RCC 7860 (cell line): ENCODE data around the gene LRRN2.
"Not testable (repeated sequence)": the region's sequence is repeated elsewhere in the genome, so short reads cannot be mapped to it uniquely, and the experiment has no call there.

Experiments
- DNase-seq: peaks from one replicate; pipeline ENCODE4 v3.0.0-alpha.2; 2015; ENCODE audit warnings: low spot score
- FAIRE-seq: peaks from 2 replicates; lab custom pipeline; 2012; peaks lifted over from hg19 to GRCh38; lab: Jason Lieb, UNC

Gene LRRN2

GRCh38 chr1:204577794-204578478, 107.6 kb downstream of the LRRN2 start:
- DNase-seq = no peak
- no peak for FAIRE-seq

- FAIRE-seq (no peak), DNase-seq (no peak)
These were observed 109.1 kb downstream of the LRRN2 start for GRCh38 chr1:204576422-204576821.

GRCh38 chr1:204575221-204576190, 110.0 kb downstream of the LRRN2 start:
- FAIRE-seq (no peak), DNase-seq (no peak)

- no peak for FAIRE-seq
- DNase-seq = no peak
These were observed 110.7 kb downstream of the LRRN2 start for GRCh38 chr1:204574865-204575163.

- DNase-seq (no peak), FAIRE-seq (no peak)
These were observed 111.3 kb downstream of the LRRN2 start for GRCh38 chr1:204574016-204574864.

- FAIRE-seq = no peak
These were observed 112.3 kb downstream of the LRRN2 start for GRCh38 chr1:204572923-204573922.

GRCh38 chr1:204571631-204572030, 113.9 kb downstream of the LRRN2 start:
- no peak for DNase-seq

More at GRCh38 chr1:204572923-204573922, 112.3 kb downstream of the LRRN2 start:
- peak; percentile 71 for DNase-seq

GRCh38 chr1:204571128-204571527, 114.4 kb downstream of the LRRN2 start:
- no peak for DNase-seq
- FAIRE-seq = no peak

More at GRCh38 chr1:204571631-204572030, 113.9 kb downstream of the LRRN2 start:
- FAIRE-seq = no peak

- FAIRE-seq, DNase-seq: not testable (repeated sequence)
These were observed 115.5 kb downstream of the LRRN2 start for GRCh38 chr1:204570021-204570420.

- no peak for DNase-seq
- no peak for FAIRE-seq
These were observed 116.1 kb downstream of the LRRN2 start for GRCh38 chr1:204569478-204569877.

- FAIRE-seq (no peak), DNase-seq (no peak)
These were observed 116.8 kb downstream of the LRRN2 start for GRCh38 chr1:204568576-204569315.
